SK-N-MC (cell line): ENCODE measurements around the gene RBBP5.

Experiments used
- EZH2 ChIP-seq: fragments of 200-600 bp; sonication (generic); IDR thresholded peaks from one replicate; pipeline ENCODE4 v1.6.1; 2017; ENCODE audit warnings: antibody characterized with exemption
- POLR2AphosphoS5 ChIP-seq: IDR thresholded peaks from 2 replicates; pipeline ENCODE4 v1.6.1; 2012; ENCODE audit warnings: mild to moderate bottlenecking, low read depth, low read length, borderline replicate concordance

DNA sequence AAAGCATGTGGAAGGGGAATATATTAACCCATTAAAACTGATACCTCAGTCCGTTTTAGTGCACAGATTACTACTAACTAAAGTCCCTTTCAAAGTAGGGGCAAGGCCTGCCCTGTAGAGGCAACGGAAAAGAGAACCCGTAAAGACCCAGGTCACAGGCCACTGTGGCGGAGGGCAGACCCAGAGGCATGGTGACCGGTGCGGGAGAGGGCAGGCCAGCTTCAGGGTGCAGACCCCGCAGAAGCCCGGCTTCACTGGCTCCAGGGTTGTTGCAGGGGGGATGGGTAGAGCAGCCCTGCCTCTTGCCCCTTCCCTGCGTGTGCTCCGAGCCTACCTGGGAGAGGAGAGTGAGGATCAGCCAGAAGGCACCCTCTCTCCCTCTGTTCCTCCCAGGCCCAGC lies 61.0 kb downstream of the RBBP5 start:
- TF ChIP-seq EZH2 (no peak), POLR2AphosphoS5 (no peak)
